OCI-LY1 (cell line): ENCODE results near the gene FAM107B.

Experiments used
- H2AFZ ChIP-seq: fragments of 200-600 bp; sonication (generic), shearing (Covaris generic); 2 replicates; pipeline ENCODE4 v1.6.0; 2014; ENCODE audit warnings: antibody characterized with exemption, mild to moderate bottlenecking, low read length
- H3F3A ChIP-seq: fragments of 200-600 bp; sonication (generic), shearing (Covaris generic); 2 replicates; pipeline ENCODE4 v1.6.0; 2014; ENCODE audit warnings: mild to moderate bottlenecking, antibody characterized with exemption, low read length, moderate library complexity; ENCODE audit not compliant: insufficient read depth
- H3K27ac ChIP-seq: fragments of 200-600 bp; sonication (generic); 2 replicates; pipeline ENCODE4 v1.5.1; 2014; ENCODE audit warnings: low read length, mixed run types, mild to moderate bottlenecking, low read depth; ENCODE audit not compliant: poor library complexity, severe bottlenecking
- H3K27me3 ChIP-seq: fragments of 200-600 bp; sonication (generic); 2 replicates; pipeline ENCODE4 v1.6.0; 2014; ENCODE audit warnings: antibody characterized with exemption, mild to moderate bottlenecking, low read length, moderate library complexity; ENCODE audit not compliant: insufficient read depth
- H3K36me3 ChIP-seq: fragments of 200-600 bp; sonication (generic); 2 replicates; pipeline ENCODE4 v1.6.1; 2014; ENCODE audit warnings: mild to moderate bottlenecking, antibody characterized with exemption, low read length, moderate library complexity, mixed read lengths; ENCODE audit not compliant: insufficient read depth
- H3K4me1 ChIP-seq: fragments of 200-600 bp; sonication (generic); 2 replicates; pipeline ENCODE4 v1.5.1; 2014; ENCODE audit warnings: mild to moderate bottlenecking, low read length, moderate library complexity; ENCODE audit not compliant: insufficient read depth, severe bottlenecking
- H3K4me2 ChIP-seq: fragments of 200-600 bp; sonication (generic), shearing (Covaris generic); 2 replicates; pipeline ENCODE4 v1.6.1; 2014; ENCODE audit warnings: low read length
- H3K4me3 ChIP-seq: fragments of 200-600 bp; sonication (generic); 2 replicates; pipeline ENCODE4 v1.5.1; 2014; ENCODE audit warnings: low read length, low read depth, mild to moderate bottlenecking, mixed read lengths; ENCODE audit not compliant: poor library complexity, severe bottlenecking
- H3K79me2 ChIP-seq: fragments of 200-600 bp; shearing (Covaris generic); 2 replicates; pipeline ENCODE4 v1.6.1; 2016; ENCODE audit warnings: mixed run types, low read length, mixed read lengths; ENCODE audit not compliant: insufficient read depth
- H3K9ac ChIP-seq: fragments of 200-600 bp; sonication (generic), shearing (Covaris generic); 2 replicates; pipeline ENCODE4 v1.6.1; 2014; ENCODE audit warnings: mild to moderate bottlenecking, low read length, mixed read lengths
- H3K9me2 ChIP-seq: fragments of 200-600 bp; sonication (generic), shearing (Covaris generic); 2 replicates; pipeline ENCODE4 v1.6.1; 2014; ENCODE audit warnings: low read depth, mild to moderate bottlenecking, low read length, mixed read lengths
- H3K9me3 ChIP-seq: fragments of 200-600 bp; shearing (Covaris generic); 2 replicates; pipeline ENCODE4 v1.6.1; 2014; ENCODE audit warnings: low read length, mixed read lengths
- H4K20me1 ChIP-seq: fragments of 200-600 bp; sonication (generic), shearing (Covaris generic); 2 replicates; pipeline ENCODE4 v1.6.0; 2016; ENCODE audit warnings: mild to moderate bottlenecking, low read length; ENCODE audit not compliant: insufficient read depth
- EZH2 ChIP-seq: fragments of 200-600 bp; sonication (generic), shearing (Covaris generic); IDR thresholded peaks from 2 replicates; pipeline ENCODE4 v1.8.0; 2017; ENCODE audit warnings: borderline replicate concordance, mixed run types, mild to moderate bottlenecking, antibody characterized with exemption, low read length, moderate library complexity, mixed read lengths
- TF ChIP-seq, protein P1 (sequence below): fragments of 200-600 bp; sonication (generic), shearing (Covaris generic); IDR thresholded peaks from 2 replicates; pipeline ENCODE4 v1.5.1; 2017; ENCODE audit warnings: mild to moderate bottlenecking, antibody characterized with exemption, low read length, moderate library complexity, mixed read lengths

FAM107B gene

DNA sequence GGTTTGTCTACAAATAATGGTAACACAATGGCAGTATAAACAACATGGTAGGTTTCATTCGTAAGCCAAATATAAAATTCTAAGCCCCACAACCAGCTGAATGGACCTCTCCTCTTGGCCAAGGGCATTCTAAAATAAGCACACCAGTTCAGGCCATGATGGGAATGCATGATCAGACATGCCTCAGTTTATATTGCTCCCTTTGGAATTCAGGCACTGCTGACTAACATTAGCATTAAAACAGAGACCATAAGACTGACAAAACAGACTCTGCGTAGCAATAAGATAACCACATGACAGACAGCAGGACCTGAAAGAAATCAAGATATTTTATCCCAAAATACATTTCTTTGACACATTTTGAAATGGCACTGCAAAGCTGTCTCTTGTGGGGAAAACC is 125.8 kb downstream of the FAM107B start:
- H3K79me2 ChIP-seq = no peaks in the 10 kb centered on the region
- no peaks in the 10 kb centered on the region for H3K9me2 ChIP-seq
- H3K9ac ChIP-seq = peak overlapping the region; percentile 65
- peak overlapping the region; percentile 91 for H3K27ac ChIP-seq
- TF ChIP-seq, protein P1, sequence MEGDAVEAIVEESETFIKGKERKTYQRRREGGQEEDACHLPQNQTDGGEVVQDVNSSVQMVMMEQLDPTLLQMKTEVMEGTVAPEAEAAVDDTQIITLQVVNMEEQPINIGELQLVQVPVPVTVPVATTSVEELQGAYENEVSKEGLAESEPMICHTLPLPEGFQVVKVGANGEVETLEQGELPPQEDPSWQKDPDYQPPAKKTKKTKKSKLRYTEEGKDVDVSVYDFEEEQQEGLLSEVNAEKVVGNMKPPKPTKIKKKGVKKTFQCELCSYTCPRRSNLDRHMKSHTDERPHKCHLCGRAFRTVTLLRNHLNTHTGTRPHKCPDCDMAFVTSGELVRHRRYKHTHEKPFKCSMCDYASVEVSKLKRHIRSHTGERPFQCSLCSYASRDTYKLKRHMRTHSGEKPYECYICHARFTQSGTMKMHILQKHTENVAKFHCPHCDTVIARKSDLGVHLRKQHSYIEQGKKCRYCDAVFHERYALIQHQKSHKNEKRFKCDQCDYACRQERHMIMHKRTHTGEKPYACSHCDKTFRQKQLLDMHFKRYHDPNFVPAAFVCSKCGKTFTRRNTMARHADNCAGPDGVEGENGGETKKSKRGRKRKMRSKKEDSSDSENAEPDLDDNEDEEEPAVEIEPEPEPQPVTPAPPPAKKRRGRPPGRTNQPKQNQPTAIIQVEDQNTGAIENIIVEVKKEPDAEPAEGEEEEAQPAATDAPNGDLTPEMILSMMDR = no peak
- no peak for TF ChIP-seq EZH2
- H3K36me3 ChIP-seq = no peaks in the 10 kb centered on the region
- no peaks in the 10 kb centered on the region for H3K9me3 ChIP-seq
- H3K4me3 ChIP-seq = peak overlapping the region; percentile 60
- peaks cover 8% of the 10 kb centered on the region for H3F3A ChIP-seq
- H3K27me3 ChIP-seq = no peaks in the 10 kb centered on the region
- peak overlapping the region; percentile 95 for H3K4me2 ChIP-seq
- no peaks in the 10 kb centered on the region for H4K20me1 ChIP-seq
- H3K4me1 ChIP-seq = peaks cover 80% of the 10 kb centered on the region
- H2AFZ ChIP-seq = no peak overlapping the region

DNA sequence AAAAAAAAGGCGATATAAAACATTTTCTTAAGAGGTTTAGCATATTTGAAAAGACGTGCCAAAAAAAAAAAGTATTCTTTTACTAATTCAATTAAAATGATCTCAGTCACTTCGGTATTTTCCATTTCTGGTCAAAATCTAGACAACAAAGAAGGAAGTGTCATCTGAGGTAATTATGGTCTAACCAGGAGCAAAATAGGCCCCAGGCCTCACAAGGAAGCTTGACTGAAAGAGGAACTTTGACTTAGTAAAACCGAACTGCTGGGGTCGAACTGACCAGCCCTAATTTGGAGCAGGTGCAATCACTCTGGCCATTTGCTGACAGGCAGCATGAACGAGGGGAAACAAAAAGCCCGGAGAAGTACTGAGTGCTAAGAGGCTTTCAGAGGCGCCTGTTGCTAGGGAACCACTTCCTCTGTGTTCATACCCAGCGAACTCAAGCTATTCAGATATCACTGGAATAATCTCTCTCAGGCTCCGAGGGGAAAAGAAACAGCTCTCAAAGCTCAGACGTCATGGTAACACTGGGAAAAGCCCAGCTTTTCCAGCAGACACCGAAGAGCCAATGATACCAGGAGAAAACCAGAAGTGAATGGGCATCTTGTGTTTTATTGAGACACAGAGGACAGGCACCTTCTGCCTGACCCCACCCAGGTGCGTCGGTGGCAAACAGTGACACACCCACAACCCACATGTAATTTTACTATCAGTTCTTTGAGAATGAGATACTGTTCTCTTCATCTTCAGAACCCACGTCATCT is 126.5 kb downstream of the FAM107B start:
- Histone ChIP-seq H3F3A (peaks cover 8% of the 10 kb centered on the region), H3K27ac (peak overlapping the region; percentile 91), H4K20me1 (no peaks in the 10 kb centered on the region), H3K4me3 (peak overlapping the region; percentile 60), H3K4me1 (peaks cover 72% of the 10 kb centered on the region), H3K4me2 (peak overlapping the region; percentile 95), H3K9ac (peak overlapping the region; percentile 65), H3K9me2 (no peaks in the 10 kb centered on the region), H3K79me2 (no peaks in the 10 kb centered on the region), H3K27me3 (no peaks in the 10 kb centered on the region), H3K36me3 (no peaks in the 10 kb centered on the region), H3K9me3 (no peaks in the 10 kb centered on the region), H2AFZ (no peak overlapping the region)
- TF ChIP-seq, protein P1 = no peak
- no peak for TF ChIP-seq EZH2

DNA sequence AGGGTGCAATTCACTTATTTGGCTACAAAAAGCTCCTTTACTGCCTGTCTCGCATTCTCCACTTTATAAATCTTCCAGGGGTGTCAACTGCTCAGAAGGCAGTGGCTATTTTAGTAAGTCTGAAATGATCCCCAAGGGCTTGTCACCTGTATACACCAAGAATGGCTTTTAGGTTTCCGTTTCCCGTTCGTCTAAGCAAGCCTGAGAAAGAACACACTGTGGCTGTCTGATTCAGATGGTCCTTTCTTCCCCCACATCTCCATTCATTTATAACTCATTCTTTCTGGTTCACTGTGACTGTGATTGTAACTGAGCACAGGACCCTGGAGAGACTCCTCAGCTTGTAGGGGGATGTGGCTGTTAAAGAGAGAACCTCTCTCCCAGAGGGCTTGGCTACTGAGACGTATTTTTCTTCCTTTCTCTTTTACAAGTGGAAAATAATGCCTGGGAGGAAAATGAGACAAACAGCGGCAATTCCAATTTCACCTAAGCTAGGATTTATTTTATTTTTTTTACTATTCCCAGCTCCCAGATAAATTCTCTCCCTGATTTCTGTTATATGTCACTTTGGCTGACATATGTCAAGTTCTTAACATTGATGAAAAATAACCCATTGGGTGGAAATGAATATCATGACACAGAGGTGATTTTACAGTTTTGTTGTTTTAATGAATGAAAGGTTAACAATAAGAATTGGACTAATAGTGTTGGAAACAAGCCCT is 129.3 kb downstream of the FAM107B start:
- peak overlapping the region; percentile 11 for H3K9ac ChIP-seq
- no peaks in the 10 kb centered on the region for H3K9me2 ChIP-seq
- no peaks in the 10 kb centered on the region for H3K36me3 ChIP-seq
- H4K20me1 ChIP-seq = no peaks in the 10 kb centered on the region
- no peaks in the 10 kb centered on the region for H3K27me3 ChIP-seq
- TF ChIP-seq EZH2 = no peak
- TF ChIP-seq, protein P1 = no peak
- H3K4me3 ChIP-seq = no peak overlapping the region
- no peaks in the 10 kb centered on the region for H3K9me3 ChIP-seq
- peak overlapping the region; percentile 24 for H3K4me2 ChIP-seq
- 0 out of 2 replicates have a peak overlapping the region, but pooled peaks have one; percentile 27 for H2AFZ ChIP-seq
- peak overlapping the region; percentile 70 for H3K27ac ChIP-seq
- peaks cover 8% of the 10 kb centered on the region for H3F3A ChIP-seq
- H3K79me2 ChIP-seq = no peaks in the 10 kb centered on the region
- H3K4me1 ChIP-seq = peaks cover 58% of the 10 kb centered on the region
